ENCODE results near the gene SH3RF2.

Gene SH3RF2

DNA sequence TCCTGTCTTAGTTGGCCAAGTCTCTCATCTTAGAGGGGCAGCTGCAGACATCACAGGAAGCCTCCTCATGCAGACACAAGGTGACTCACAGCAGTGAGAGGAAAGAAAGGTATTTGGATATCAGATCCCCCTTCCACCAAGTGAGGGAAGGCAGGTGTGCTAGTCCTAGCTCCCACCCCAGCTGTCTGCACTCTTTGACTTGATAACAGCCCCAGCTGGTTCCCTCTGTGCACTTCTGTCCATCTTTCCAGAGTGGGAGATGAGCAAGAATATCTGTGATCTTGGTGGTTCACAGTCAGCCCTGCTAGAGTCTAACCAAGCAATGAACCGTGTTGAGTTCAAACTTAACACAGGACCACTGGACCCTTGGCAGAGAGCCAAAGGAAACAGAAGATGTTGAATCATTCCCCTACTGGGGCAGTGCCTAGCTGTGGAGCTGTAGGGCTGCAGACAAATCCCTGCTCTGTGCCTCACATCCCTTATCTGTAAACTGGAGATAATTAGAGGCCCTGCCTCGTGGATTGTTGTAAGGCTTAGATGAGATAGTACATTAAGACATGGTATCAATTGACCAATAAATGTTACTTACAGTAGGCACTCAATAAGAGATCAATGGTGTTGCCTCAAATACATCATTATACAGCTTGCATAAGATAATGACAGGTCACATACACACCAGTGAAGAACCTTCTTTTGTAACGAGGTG lies 39.1 kb downstream of the SH3RF2 start:
- Histone ChIP-seq H3K27me3 (replicated peaks in 2 of 5; ENCODE audit: control insufficient read depth in 4 of 5, insufficient read depth in 5 of 5, low read length in 4 of 5) (no peaks in the 10 kb centered on the region), H3K4me1 (ENCODE audit: control extremely low read depth in 1 of 4, control insufficient read depth in 4 of 4, insufficient read depth in 4 of 4, low read length in 3 of 4) (no peaks in the 10 kb centered on the region), H3K36me3 (ENCODE audit: control insufficient read depth in 4 of 4, insufficient read depth in 4 of 4, low read length in 3 of 4) (no peaks in the 10 kb centered on the region), H3K9me3 (ENCODE audit: control extremely low read depth in 1 of 5, control insufficient read depth in 4 of 5, insufficient read depth in 2 of 5, low read depth in 1 of 5, low read length in 4 of 5) (peaks cover 0 to 4% (median 0%) of the 10 kb centered on the region in 5 experiments), H3K4me3 (ENCODE audit: control insufficient read depth in 1 of 7, extremely low read depth in 1 of 7, insufficient read depth in 4 of 7, low read depth in 2 of 7, low read length in 6 of 7) (no peak overlapping the region), H3K27ac (ENCODE audit: insufficient read depth in 1 of 2, low read depth in 1 of 2, low read length in 2 of 2, poor library complexity in 1 of 2, severe bottlenecking in 2 of 2) (no peak overlapping the region)
- POLR2A ChIA-PET: interaction anchor here (0.5 to 1.0 kb wide), 2 partner anchors 20 to 141 kb away, joined by 3 to 5 read pairs; partner anchors contain the start of gene PRELID2
- peak in 2 of 3 donors; percentile 22 to 25 for DNase-seq
- CTCF ChIA-PET: no interaction called here
- WGBS (ENCODE audit: insufficient coverage): 0% methylated on average over 1 of the region's 3 CpGs

DNA sequence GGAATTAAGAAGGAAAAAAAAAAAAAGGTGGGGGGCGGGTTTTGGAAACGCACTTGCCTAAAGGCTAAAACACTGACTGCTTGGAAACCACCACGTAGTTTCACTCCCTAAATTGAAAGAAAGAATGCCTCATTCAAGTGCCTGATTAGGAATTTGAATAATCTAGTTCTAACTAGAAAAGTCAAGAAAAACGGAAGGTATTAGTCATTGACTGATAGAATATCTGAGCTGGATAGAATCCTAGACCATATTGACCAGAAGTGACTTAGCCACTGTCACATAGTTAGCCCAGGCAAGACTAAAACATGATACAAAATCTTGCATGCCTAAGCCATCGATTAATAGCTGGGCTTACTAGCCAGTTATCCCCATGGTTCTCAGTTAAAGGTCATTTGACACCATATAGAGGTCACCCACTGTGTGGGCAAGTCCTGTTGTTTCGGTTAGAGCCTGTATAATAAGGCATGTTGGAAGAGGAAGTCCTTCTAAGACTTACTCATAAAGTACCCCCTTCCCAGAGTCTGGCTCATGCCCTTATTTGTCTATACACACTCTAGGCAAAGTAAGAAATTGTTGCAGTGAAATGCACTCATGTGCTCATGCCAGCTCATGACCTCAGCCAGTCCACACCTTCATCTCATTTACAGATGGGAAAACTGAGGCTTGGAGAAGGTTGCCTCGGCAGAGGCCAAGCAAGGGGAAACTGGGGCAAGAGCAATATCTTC lies 40.2 kb downstream of the SH3RF2 start:
- ChIA-PET CTCF (no interaction called here), POLR2A (interaction anchor here (1.0 kb wide), 1 partner anchor 142 kb away, joined by 5 read pairs; the partner anchor contains the start of gene PRELID2)
- no peaks in the 10 kb centered on the region for H3K27me3 ChIP-seq (replicated peaks in 2 of 5; ENCODE audit: control insufficient read depth in 4 of 5, insufficient read depth in 5 of 5, low read length in 4 of 5)
- H3K4me3 ChIP-seq (ENCODE audit: control insufficient read depth in 1 of 7, extremely low read depth in 1 of 7, insufficient read depth in 4 of 7, low read depth in 2 of 7, low read length in 6 of 7): no peak overlapping the region
- 100% methylated on average over 3 of the region's 7 CpGs for WGBS (ENCODE audit: insufficient coverage)
- peak in 1 of 3 donors; percentile 11 for DNase-seq
- H3K9me3 ChIP-seq (ENCODE audit: control extremely low read depth in 1 of 5, control insufficient read depth in 4 of 5, insufficient read depth in 2 of 5, low read depth in 1 of 5, low read length in 4 of 5): peaks cover 0 to 4% (median 0%) of the 10 kb centered on the region in 5 experiments
- H3K4me1 ChIP-seq (ENCODE audit: control extremely low read depth in 1 of 4, control insufficient read depth in 4 of 4, insufficient read depth in 4 of 4, low read length in 3 of 4): no peaks in the 10 kb centered on the region
- H3K27ac ChIP-seq (ENCODE audit: insufficient read depth in 1 of 2, low read depth in 1 of 2, low read length in 2 of 2, poor library complexity in 1 of 2, severe bottlenecking in 2 of 2): no peak overlapping the region
- no peaks in the 10 kb centered on the region for H3K36me3 ChIP-seq (ENCODE audit: control insufficient read depth in 4 of 4, insufficient read depth in 4 of 4, low read length in 3 of 4)

DNA sequence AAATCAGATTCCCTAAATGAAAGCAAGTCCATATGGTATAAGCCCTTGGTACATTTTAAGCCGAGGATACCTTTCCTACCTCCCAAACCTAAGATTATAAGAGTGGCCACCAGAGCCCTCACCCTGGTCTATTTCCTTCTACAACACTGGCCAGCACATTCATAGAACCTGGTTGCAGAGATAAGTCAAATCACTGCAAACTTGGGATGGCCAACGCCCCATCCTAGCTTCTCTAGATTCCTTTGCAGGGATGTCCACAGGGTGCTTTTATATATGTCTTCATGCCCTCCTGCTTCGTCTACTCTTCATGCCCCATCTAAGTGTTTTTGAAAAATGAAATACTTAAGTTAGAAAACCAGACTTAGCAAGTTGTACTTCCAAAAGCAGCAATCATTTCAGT lies 41.8 kb downstream of the SH3RF2 start:
- Histone ChIP-seq H3K36me3 (ENCODE audit: control insufficient read depth in 4 of 4, insufficient read depth in 4 of 4, low read length in 3 of 4) (no peaks in the 10 kb centered on the region), H3K4me3 (ENCODE audit: control insufficient read depth in 1 of 7, extremely low read depth in 1 of 7, insufficient read depth in 4 of 7, low read depth in 2 of 7, low read length in 6 of 7) (no peak overlapping the region), H3K27ac (ENCODE audit: insufficient read depth in 1 of 2, low read depth in 1 of 2, low read length in 2 of 2, poor library complexity in 1 of 2, severe bottlenecking in 2 of 2) (no peak overlapping the region), H3K27me3 (replicated peaks in 2 of 5; ENCODE audit: control insufficient read depth in 4 of 5, insufficient read depth in 5 of 5, low read length in 4 of 5) (no peaks in the 10 kb centered on the region), H3K9me3 (ENCODE audit: control extremely low read depth in 1 of 5, control insufficient read depth in 4 of 5, insufficient read depth in 2 of 5, low read depth in 1 of 5, low read length in 4 of 5) (peaks cover 0 to 4% (median 0%) of the 10 kb centered on the region in 5 experiments), H3K4me1 (ENCODE audit: control extremely low read depth in 1 of 4, control insufficient read depth in 4 of 4, insufficient read depth in 4 of 4, low read length in 3 of 4) (peaks cover 0 to under 1% (median 0%) of the 10 kb centered on the region in 4 experiments)
- 100% methylated on average over 1 of the region's 3 CpGs for WGBS (ENCODE audit: insufficient coverage)
- ChIA-PET CTCF (no interaction called here), POLR2A (no interaction called here)
- no peak for DNase-seq

DNA sequence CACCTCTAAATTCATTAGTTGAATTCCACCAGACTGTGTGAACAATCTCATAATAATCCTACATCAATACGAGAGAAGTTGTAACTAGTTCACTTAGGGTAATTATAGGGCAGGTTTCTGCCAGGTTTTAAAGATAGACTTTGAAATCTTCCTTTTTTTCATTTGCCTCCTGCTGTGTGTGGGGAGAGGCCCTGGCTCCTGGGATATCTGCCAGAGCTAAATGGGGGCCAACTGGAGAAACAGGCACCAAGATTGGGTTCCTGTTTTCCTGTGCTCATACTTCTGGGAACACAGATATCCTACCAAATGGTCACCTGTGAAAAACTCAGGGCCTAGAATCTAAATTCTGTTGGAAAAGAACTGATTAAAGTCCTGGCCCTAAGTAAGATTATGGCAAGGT lies 42.3 kb downstream of the SH3RF2 start:
- WGBS (ENCODE audit: insufficient coverage): no CpG with 5 or more reads among the region's 1 CpG
- DNase-seq: no peak
- peaks cover 0 to 3% (median 0%) of the 10 kb centered on the region in 5 experiments for H3K9me3 ChIP-seq (ENCODE audit: control extremely low read depth in 1 of 5, control insufficient read depth in 4 of 5, insufficient read depth in 2 of 5, low read depth in 1 of 5, low read length in 4 of 5)
- ChIA-PET CTCF (no interaction called here), POLR2A (no interaction called here)
- no peaks in the 10 kb centered on the region for H3K27me3 ChIP-seq (replicated peaks in 2 of 5; ENCODE audit: control insufficient read depth in 4 of 5, insufficient read depth in 5 of 5, low read length in 4 of 5)
- H3K27ac ChIP-seq (ENCODE audit: insufficient read depth in 1 of 2, low read depth in 1 of 2, low read length in 2 of 2, poor library complexity in 1 of 2, severe bottlenecking in 2 of 2): no peak overlapping the region
- no peak overlapping the region for H3K4me3 ChIP-seq (ENCODE audit: control insufficient read depth in 1 of 7, extremely low read depth in 1 of 7, insufficient read depth in 4 of 7, low read depth in 2 of 7, low read length in 6 of 7)
- peaks cover 0 to 4% (median under 1%) of the 10 kb centered on the region in 4 experiments for H3K4me1 ChIP-seq (ENCODE audit: control extremely low read depth in 1 of 4, control insufficient read depth in 4 of 4, insufficient read depth in 4 of 4, low read length in 3 of 4)
- H3K36me3 ChIP-seq (ENCODE audit: control insufficient read depth in 4 of 4, insufficient read depth in 4 of 4, low read length in 3 of 4): no peaks in the 10 kb centered on the region

DNA sequence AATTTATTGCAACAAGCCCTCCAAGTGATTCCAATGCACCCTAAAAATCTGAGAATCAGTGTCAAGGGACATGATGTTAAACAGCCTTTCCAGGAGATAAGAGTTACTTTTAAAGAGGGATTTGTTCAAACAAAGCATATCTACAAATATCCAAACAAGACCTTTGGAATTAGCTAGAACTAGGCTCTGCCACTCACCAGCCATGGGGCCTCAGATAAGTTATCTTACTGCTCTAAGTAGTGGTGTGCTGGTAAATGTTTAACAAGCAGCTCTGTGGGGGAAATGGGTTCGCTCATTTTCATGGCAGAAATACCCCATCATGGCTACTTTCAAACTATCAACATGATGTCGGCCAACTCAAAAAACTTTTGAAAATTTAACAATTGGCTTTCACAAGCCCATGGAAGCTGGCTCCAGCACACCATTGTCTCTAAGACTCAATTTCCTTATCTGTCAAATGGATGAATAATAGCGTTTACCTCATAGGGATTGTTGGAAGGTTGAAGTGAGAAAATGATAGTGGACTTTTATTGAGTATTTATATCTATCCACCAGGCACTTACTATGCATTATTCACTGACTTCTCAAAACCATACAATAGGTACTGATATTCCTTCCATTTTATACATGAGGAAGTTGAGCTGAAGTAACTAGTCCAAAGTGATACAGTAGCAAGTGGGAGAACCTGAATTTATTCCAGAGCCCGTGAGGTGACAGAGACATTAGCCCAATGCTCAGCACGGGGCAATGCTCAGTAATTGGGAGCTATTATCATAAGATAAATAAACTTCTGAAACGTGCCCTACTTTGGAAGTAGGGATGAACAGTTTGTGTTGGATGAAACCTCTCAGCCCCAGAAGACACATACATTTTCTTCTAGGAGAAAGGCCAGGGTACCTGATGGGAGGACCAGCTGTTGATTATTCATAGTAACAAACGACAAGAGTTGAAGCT lies 43.2 kb downstream of the SH3RF2 start:
- DNase-seq: no peak
- Histone ChIP-seq H3K27me3 (replicated peaks in 2 of 5; ENCODE audit: control insufficient read depth in 4 of 5, insufficient read depth in 5 of 5, low read length in 4 of 5) (no peaks in the 10 kb centered on the region), H3K4me1 (ENCODE audit: control extremely low read depth in 1 of 4, control insufficient read depth in 4 of 4, insufficient read depth in 4 of 4, low read length in 3 of 4) (peaks cover 0 to 4% (median 3%) of the 10 kb centered on the region in 4 experiments), H3K27ac (ENCODE audit: insufficient read depth in 1 of 2, low read depth in 1 of 2, low read length in 2 of 2, poor library complexity in 1 of 2, severe bottlenecking in 2 of 2) (no peak overlapping the region), H3K4me3 (ENCODE audit: control insufficient read depth in 1 of 7, extremely low read depth in 1 of 7, insufficient read depth in 4 of 7, low read depth in 2 of 7, low read length in 6 of 7) (no peak overlapping the region), H3K9me3 (ENCODE audit: control extremely low read depth in 1 of 5, control insufficient read depth in 4 of 5, insufficient read depth in 2 of 5, low read depth in 1 of 5, low read length in 4 of 5) (no peaks in the 10 kb centered on the region), H3K36me3 (ENCODE audit: control insufficient read depth in 4 of 4, insufficient read depth in 4 of 4, low read length in 3 of 4) (no peaks in the 10 kb centered on the region)
- POLR2A ChIA-PET: no interaction called here
- 89% methylated on average over 3 of the region's 7 CpGs for WGBS (ENCODE audit: insufficient coverage)
- CTCF ChIA-PET: interaction anchor here (1.3 kb wide), 1 partner anchor 10 kb away, joined by 3 read pairs; no protein-coding TSS in a partner anchor

DNA sequence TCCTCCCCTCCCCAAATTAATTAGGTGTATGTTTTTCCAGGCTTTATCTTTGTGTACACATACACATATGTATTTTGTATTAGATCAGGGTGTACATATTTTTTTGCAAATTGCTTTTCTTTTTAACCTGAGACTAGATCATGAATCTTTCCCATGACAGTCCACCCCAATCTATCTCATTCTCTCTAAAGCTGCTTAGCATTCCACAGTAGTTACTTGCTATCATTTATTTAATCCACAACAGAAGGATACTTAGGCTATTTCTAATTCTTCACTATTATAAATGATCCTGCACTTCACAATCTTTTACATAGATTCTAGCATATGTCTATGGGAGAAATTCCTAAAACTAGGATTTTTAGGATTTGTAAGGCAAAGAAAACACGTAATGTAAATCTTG lies 43.9 kb downstream of the SH3RF2 start:
- WGBS (ENCODE audit: insufficient coverage): no CpG with 5 or more reads among the region's 1 CpG
- H3K4me1 ChIP-seq (ENCODE audit: control extremely low read depth in 1 of 4, control insufficient read depth in 4 of 4, insufficient read depth in 4 of 4, low read length in 3 of 4): peaks cover 0 to 4% (median 3%) of the 10 kb centered on the region in 4 experiments
- no peak for DNase-seq
- POLR2A ChIA-PET: no interaction called here
- no peaks in the 10 kb centered on the region for H3K27me3 ChIP-seq (replicated peaks in 2 of 5; ENCODE audit: control insufficient read depth in 4 of 5, insufficient read depth in 5 of 5, low read length in 4 of 5)
- H3K36me3 ChIP-seq (ENCODE audit: control insufficient read depth in 4 of 4, insufficient read depth in 4 of 4, low read length in 3 of 4): no peaks in the 10 kb centered on the region
- no peak overlapping the region for H3K27ac ChIP-seq (ENCODE audit: insufficient read depth in 1 of 2, low read depth in 1 of 2, low read length in 2 of 2, poor library complexity in 1 of 2, severe bottlenecking in 2 of 2)
- CTCF ChIA-PET: interaction anchor here (1.3 kb wide), 1 partner anchor 9 kb away, joined by 3 read pairs; no protein-coding TSS in a partner anchor
- H3K9me3 ChIP-seq (ENCODE audit: control extremely low read depth in 1 of 5, control insufficient read depth in 4 of 5, insufficient read depth in 2 of 5, low read depth in 1 of 5, low read length in 4 of 5): no peaks in the 10 kb centered on the region
- H3K4me3 ChIP-seq (ENCODE audit: control insufficient read depth in 1 of 7, extremely low read depth in 1 of 7, insufficient read depth in 4 of 7, low read depth in 2 of 7, low read length in 6 of 7): no peak overlapping the region
